Fibroblast of skin of right quadriceps (primary cell): ENCODE measurements around the gene HHIP.

ENCODE experiments used
- DNase-seq: peaks from one replicate; pipeline ENCODE4 v3.0.0-alpha.2; 2013

HHIP gene

DNA sequence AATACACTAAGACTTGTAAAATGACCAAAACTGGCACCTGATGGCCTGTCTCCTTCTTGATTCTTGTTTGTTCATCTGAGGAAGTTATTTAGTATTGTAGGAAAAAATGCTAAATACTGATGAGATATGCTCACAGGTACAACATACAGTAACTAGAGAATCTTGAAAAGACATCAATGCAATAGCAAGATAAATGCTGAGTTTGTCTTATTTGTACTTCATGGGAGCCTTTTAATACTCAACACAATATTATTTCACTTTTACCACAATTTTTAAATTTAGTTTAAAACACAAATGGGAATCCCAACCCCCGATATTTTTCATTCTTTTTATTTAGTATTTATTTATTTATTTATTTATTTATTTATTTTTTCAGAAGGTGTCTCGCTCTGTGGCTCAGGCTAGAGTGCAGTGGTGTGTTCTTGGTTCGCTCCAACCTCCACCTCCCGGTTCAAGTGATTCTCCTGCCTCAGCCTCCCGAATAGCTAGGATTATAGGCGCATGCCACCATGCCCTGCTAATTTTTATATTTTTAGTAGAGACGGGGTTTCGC lies 12.1 kb downstream of the HHIP start:
- no peak for DNase-seq

DNA sequence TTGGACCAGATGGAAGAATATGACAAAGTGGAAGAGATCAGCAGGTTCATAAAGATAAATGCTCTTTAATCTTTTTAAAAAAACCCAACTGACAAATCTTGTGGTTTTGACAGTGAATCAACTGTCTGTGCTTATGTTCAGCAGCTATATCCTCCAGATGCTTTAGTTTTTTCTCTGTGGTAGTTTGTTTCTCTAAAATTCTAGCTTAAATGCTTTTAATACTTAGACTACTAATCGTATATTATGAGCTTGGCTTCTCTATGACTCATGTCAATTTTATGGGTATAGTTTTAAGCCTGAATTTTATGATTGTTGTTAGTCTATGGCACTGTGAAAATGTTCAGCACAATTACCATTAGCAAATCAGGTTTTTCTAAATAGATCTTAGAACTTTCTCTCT lies 12.9 kb downstream of the HHIP start:
- DNase-seq, result peak; percentile 53

DNA sequence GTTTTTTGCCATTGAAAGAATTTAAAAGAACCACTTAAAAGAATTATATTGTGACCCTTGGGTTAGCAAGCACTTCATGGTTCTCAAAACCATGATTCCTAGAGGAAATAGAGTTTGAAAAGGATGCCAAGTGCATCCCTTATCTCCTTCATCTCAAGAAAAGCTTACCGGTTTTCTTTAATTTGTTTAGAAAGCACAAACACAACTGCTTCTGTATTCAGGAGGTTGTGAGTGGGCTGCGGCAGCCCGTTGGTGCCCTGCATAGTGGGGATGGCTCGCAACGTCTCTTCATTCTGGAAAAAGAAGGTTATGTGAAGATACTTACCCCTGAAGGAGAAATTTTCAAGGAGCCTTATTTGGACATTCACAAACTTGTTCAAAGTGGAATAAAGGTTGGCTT lies 13.5 kb downstream of the HHIP start:
- no peak for DNase-seq

DNA sequence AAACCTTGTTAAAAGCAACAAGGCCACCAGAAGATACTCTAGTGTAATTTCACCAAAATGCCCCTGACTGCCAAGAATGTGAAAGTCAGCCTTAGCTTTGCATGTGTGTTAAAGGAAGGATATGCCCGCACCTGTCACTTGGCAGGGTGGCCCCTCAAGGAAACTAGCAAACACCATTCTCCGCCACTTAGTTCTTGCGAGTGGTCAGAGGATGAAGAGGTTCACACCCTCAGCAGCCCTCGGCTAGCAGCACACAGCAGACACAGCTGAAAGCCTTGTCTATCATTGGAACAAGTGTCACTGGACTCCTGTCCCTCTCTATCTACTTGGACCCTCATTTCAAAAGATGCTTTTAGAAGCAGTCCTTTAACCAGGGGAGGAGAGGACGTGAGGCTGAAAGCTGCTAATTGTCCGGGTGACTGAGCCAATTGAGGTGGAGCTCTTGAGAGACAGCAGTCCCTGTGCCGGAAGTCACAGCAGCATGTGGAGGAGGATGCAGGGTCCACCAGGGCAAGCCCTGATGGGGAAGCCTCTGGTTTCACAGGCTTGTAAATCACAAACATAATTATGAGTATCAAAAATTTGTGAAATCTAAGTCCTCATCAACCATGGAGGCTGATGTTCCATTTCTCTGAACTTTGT lies 18.0 kb downstream of the HHIP start:
- DNase-seq, result no peak

DNA sequence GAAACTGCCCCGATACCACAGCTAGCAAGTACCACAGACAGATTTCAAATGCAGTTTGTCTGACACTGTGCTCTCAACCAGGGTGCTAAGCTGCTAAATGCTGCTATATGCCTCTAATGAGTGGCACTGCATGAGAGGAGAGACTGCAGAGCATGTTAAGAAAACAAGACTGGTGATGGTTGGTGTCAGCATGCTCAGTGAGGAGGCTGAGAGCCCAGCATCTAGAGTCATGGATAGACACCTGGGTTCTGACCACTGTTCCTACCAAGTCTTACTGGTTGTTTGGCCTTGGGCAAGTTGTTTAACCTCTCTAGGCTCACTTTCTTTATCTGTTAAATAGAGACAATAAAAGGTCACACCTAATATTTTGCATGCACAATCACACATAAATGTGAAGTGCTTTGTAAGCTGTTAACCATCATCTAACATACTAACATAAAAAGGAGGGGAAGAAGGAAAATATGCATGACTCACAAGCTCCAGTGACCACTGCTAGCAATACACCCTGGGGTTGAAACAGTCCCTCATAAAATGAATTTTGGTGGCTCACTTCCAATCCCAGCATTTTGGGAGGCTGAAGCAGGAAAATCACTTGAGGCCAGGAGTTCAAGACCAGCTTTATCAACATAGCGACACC lies 20.7 kb downstream of the HHIP start:
- DNase-seq, result peak; percentile 79

DNA sequence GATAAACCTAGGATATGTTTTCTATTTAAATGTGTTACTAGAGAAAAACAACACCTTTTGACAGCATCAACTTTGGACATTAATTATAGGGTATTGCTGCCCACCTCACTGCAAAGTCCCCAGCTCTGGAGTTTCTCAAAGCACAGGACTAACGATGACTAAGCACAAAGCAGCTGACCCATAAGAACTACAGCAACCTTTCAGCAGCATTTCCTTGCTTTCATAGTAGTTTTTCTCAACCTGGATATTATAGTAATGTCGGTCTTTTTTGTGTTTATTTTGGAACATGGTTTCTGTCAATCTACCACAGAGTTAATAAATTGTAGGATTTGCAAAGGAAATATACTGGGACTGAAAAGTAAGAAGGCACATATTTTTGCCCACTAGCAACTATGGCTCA lies 21.5 kb downstream of the HHIP start:
- DNase-seq, result no peak

DNA sequence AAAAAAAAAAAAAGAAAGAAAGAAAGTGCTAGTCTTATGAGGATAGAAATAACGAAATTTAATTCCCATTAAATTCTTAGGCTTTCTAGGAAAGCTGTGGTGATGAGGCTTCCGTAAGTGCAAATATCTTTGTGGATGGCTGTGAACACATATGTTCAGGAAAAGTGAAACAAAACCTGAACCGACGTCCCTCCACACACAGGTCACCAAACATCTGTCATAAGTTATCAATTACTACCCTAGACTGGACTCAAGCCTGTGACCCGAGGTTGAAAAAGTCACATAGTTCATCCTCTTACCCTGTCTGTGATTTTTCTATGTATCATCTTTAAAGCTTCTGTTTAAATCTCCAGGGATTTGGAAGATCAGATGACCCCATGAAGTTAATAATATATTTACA lies 24.8 kb downstream of the HHIP start:
- no peak for DNase-seq

DNA sequence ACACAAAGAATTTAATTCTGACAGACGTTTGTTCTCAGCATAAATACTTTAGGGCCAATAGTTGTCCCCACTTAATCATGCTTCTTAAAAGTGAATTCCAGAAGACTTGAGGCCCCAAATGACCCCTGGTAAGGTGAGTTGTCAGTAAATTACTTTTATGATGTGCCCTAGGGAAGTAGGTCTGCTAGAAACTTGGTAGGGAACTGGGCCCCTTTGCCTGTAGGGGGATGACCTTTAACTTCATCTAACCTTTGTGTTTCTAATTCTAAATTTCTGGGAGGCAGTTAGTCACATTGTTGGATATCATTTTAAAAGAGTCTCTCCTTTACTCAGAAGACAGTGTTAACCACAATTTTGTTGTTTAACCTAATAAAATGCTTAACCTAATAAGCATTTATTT lies 28.8 kb downstream of the HHIP start:
- no peak for DNase-seq

DNA sequence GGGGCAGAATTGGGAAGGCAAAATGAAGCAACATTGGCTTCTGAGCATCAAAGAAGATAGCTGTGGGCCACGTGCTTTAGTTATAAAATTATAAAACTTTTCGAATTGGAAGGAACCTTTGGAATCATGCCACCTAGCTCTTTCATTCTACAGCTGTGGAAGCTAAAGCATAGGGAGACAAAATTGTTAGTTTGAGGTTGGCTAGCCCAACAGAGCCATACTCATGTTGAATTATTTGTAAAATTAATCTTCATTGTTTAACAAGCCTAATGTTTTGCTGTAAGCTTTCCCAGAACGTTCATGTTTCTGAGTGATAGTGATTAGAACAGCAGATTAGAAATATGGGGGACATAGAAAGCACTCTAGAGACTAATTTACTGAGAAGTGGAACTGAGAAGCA lies 35.9 kb downstream of the HHIP start:
- DNase-seq, result no peak

DNA sequence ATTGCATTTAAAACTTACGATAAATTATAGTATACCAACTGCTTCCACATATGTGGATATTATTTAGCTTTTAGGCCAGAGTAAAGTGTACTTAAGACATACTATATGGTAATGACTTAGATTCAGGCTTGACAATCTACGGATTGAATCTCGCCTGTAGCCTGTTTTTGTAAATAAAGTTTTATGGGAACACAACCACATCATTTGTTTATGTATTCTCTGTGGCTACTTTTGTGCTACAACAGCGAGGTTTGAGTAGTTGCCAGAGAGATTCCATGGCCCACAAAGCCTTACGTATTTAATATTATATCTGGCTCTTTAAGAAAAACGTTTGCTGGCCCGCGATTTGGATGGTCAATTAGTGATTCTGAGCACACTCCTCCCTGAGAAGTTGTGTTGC lies 37.6 kb downstream of the HHIP start:
- no peak for DNase-seq

DNA sequence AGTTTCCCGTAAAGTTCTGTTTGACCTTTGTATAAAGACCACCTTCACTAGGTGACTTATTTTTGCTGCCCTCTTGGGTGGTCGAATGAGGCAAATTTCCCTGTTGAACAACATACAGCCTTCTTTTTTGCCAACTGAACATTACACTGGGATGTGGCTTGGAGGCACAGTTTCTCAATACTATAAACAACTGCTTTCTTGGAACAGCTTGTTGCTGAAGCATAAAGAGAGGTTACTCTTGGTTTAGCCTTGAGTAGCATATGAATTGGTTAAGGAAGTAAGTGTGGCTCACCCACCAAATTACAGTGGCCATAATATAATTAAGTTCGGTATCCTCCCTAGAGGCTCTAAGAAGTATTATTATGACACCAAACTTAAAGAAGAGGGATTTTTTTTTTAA lies 40.0 kb downstream of the HHIP start:
- DNase-seq, result no peak

DNA sequence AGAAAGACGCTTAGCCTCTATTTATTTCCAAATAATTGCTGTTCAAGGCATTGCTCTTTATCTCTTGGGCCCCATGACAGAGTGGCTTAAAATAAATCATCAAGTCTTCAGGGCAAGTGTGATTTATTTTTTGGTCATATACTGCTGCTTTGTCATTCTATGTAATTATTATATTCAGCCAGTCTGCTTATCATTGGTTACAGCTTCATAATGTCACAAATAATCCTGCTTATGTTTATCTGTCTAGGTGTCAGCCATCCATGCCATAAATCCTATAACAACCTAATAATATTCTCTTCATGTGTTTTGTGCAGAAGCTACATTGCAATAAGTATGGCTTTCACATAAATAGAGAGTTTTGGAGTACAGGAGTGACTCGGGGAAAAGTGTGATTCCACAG lies 41.0 kb downstream of the HHIP start:
- DNase-seq, result no peak

DNA sequence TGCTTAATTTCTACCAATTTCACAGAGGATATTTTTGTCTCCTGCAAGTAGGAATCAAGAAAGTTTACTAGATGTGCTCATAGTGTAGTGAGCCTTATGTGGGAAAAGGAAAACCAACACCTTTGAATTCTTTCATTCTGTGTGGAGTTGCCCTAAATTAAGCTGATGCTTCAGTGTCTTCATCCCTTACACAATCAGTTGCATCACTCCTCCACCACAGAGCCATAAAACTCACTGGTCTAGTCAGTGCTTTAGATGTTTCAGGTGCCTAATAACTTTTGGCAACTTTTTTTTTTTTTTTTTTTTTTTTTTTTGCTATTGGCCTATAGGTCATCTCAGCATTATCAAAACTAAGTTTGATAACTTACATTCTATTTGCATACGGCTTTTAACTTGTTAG lies 41.5 kb downstream of the HHIP start:
- no peak for DNase-seq

DNA sequence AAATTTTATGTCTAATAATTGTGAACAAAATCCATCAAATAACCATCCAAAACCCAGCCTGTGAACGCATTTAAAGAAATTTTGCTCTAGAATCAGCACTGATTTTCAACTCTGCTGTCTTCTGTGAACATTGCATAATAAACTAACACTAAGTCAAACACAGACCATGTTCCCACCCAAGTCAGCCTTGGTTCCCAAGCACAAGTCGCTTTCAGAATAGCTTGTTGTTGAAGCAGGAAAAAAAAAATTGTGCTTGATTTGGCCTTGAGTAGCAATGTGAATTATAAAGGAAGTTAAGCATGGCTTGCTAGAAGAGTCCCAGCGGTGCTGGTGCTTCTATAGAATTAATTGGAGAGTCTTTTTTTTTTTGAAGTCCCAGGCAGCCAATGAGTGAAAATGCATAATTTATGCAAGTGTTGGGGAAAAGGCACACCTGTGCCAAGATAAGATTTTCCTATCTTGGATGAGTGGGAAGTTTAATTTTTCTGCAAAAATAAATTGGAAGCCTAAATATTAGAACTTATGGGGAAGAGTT lies 42.1 kb downstream of the HHIP start:
- DNase-seq, result no peak

DNA sequence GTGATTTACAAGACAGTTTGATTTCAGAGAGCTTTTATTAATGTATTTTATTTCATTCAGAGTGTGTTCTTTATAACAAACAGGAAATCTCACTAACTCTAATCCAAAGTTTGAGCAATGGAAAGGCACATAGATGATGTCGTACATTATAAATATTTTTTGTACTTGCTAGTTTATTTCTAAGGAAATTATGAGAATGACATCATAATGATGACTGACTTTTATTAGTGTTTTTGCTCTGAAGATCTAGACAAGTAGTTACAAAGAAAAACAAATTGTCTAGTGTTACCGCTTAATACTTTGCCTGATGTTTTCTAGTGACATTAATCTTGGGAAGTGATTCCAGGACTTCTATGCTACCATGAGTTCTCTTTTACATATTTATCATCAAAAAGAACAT lies 43.2 kb downstream of the HHIP start:
- no peak for DNase-seq

DNA sequence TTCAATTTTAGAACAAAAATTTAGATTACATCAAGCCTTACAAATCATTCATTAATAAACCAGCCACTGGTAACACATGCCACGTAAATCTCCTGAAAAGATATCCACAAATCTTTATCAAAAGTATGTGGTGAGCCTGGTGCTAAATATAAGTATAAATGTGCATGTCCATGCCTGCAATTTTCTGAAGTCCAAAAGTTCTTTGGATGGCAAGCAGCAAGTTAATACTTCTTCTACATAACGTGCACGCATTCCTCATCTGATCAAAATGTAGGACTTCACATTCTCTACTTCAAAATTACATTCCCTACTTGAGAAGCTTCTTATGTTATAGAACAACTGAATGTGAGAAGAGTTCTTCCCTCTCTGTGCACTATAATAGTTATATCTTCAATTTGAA lies 49.8 kb downstream of the HHIP start:
- DNase-seq, result no peak

DNA sequence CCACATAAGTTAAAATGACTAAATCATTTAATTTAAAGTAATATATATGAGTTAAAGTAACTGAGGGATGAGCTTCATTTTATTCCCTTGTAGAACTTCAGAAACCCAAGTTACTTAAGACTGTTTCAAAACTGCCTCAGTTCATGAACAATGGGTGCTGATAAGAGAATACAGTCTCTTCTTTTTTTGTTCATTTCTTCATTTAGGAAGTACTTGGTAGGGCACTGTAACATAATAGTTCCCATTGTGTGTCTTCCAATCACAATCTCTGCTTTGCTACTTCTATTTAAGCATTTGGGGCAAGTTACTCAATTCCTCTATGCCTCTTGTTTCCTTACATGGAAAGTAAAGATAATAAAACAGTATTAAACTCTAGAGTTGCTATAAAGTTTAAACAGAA lies 50.4 kb downstream of the HHIP start:
- no peak for DNase-seq

DNA sequence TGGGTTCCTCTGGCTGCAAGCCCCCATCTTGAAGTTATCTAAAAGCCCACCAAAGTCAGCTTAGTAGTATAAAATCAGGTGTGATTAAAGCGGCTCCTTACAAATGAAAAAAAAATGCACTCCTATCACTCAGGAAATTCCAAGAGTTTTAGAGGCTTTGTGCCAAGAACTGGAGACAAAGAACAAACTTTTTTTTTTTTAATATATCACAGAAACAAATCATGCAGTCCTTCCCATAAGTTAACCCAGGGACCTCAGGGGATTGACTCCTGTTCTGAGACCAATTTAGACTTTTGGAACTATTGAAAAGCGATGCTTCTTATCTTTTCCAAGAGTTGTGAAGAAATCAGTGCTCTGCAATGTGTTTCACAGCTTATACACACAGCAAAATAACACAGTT lies 53.6 kb downstream of the HHIP start:
- DNase-seq, result peak; percentile 44

DNA sequence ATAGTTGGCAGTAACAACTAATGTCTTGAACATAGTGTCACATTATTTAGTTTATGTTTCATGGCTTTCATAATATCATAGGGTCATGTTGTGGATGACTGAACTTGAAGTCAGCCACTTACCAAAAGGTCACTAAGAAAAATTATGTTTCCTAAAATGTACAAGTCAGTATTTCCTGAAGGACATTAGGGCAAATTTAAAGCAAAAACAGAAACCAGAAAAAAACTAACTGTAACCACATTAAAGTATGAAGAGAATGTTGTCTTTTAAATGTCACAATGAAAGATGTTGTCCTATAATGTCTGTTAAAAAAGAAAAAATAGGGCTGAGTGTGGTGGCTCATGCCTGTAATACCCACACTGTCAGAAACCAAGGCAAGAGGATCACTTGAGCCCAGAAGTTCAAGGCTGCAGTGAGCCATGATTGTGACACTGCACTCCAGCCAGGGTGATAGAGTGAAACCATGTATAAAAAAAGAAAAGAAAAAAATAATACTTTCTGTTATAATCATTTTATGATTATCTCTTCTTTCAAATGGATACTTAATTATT lies 55.8 kb downstream of the HHIP start:
- DNase-seq, result no peak

DNA sequence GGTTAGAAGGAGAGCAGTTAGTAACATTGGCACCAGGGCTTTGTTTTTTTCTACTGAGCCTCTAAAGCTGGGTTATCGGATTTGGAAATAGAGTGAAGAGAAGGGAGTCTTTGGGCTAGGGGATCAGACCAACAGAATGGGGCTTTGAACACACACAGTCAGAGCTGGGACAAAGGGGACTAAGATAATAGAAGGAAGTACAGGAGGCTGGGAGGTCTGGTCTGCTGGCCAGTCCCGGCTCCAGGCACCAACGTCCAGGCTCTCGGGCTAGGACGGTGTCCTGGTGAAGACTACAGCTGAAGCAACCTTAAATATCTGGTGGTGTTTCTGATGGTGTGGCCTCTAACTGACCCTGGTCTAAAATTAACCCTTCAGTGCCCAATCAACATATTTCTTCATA lies 57.5 kb downstream of the HHIP start:
- DNase-seq, result no peak

DNA sequence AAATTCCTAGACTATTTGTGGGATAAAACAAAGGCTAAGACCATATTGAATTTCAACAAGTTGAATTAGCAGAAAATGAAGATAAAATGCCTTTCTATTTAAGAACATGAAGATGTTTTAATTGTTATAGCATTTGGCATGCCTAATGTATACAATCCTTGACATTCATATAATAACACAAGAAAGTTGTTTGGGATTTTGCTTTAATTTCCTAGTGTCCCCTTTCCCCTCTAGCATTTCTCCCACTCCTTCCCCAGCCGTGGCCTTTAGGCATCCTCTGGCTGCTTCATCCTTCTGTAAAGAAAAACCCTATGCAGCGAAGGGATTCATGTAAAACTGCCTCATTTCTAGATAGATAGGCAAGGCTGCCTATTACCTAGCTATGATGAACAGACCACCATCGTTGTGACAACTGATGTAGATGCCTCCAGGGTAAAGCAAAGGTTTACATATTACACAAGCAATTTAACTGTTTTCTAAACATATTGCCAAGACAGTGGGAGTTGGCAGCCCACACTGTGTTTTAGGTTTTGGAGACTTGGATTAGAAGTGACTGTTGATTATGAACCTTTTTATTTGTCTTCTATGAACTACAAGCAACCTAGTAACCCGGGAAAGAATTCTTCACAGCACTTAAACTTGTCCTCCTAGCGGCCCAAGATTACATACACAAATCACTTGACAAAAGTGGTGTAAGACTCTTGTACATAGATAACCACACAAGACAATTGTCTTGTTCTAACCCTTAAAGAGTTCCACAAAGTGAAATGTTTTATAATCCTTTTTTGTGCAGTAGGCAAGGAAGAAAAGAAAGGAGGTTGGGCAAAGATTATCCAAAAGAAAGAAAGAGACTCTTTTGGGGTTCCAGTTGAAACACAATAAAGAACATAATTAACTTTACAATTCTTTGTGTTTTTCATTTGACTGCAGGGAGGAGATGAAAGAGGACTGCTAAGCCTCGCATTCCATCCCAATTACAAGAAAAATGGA lies 59.9 kb downstream of the HHIP start:
- no peak for DNase-seq

DNA sequence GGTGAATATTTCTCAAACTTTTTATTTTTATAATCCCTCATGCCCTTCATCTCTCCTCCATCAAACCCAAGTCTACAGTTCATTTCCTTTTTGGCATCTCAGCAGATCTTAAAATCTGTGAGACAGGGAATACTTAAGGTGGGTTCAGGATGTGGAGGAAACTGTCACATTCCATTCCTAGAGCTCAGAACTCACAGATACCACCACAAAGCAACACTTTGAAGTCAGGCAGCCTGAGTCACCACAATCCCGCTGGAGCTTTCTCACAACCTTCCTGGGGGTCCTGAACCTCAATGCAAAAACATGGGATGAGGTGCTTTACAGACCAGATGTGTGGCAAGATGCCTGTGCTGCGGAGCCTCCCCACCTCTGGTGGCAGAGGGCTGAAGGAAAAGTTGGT lies 63.2 kb downstream of the HHIP start:
- peak; percentile 90 for DNase-seq
